HG03521 (cell line): ENCODE measurements around the gene LNX2.

Experiments
- ATAC-seq: cut with Tn5 transposase; IDR thresholded peaks from one replicate; pipeline ENCODE4 v1.9.1; 2021; ENCODE audit warnings: mild to moderate bottlenecking, moderate library complexity; ENCODE audit not compliant: unreplicated experiment

Gene LNX2

GRCh38 chr13:27516103-27516502 is 104.2 kb downstream of the LNX2 start:
- no peak for ATAC-seq

GRCh38 chr13:27510082-27510481 is 110.2 kb downstream of the LNX2 start:
- no peak for ATAC-seq

GRCh38 chr13:27508802-27509201 is 111.5 kb downstream of the LNX2 start:
- ATAC-seq = no peak

DNA sequence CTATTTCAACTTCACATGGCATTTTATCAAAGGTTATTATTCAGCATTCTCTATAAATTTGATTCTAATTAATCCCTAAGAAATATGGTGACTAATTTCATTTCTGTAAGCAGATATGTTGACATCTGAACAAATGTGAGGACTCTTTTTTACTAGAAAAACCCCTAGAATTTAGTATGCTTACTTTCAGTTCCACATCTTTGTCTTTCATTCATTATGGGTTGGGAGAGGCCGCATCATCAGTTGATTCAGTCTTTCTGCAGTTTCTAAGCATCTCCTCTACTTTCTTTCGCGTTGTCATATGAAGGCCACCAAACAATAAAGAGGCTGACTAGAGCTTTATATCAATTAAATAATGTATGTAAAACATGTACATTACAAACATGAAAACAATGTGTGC is 114.5 kb downstream of the LNX2 start:
- no peak for ATAC-seq

DNA sequence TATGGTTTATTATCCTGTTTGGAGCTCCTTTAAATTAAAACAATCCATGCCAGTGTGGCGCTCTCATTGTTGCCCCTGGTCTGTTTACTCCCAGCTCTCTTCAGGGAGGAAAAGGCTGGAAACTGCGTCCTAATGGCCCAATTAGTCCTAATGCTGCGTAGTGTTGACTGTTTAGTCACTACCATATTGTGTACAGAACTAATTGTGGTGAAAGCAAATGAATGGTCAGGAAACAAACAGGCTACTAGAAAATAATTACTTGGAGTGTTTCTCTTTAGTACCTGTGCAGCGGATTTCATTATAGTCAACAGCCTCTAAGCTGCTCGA is 115.5 kb downstream of the LNX2 start:
- ATAC-seq = no peak

GRCh38 chr13:27504128-27504867 is 116.0 kb downstream of the LNX2 start:
- ATAC-seq = no peak

DNA sequence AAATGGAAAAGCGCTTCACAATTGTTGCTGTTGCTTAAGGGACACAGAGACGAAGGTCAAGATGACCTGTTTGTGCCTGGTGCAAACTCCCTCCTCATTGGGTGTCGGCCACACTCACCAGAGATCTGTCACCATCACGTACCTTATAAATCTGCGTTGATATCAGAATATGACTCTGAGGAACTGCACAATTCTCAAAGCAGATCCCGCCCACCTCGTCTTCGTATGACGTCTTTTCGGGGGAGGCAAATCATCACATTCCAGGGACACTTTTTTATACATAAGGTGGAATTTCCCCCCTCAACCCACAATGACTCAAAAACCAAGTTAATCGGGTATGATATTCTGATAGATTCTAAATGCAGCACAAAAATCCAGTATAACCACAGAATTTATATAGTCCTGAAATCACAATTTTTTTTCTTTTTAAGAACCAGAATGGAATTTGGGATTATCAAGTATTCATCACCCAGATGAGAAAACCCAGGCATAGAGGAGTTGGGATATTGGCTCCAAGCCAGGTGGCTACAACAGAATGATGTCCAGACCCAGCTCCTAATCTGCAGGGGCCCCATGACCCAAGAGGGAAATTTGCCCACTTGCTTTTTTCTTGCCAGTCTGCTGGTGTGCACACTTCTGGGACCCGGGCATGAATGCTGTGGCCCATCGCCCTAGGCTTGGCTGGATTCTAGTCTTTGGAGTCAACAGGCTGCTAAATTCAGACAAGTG is 119.4 kb downstream of the LNX2 start:
- no peak for ATAC-seq

GRCh38 chr13:27497563-27498230 is 122.6 kb downstream of the LNX2 start:
- ATAC-seq = no peak

- no peak for ATAC-seq
These were observed 123.6 kb downstream of the LNX2 start for GRCh38 chr13:27496536-27497273.

DNA sequence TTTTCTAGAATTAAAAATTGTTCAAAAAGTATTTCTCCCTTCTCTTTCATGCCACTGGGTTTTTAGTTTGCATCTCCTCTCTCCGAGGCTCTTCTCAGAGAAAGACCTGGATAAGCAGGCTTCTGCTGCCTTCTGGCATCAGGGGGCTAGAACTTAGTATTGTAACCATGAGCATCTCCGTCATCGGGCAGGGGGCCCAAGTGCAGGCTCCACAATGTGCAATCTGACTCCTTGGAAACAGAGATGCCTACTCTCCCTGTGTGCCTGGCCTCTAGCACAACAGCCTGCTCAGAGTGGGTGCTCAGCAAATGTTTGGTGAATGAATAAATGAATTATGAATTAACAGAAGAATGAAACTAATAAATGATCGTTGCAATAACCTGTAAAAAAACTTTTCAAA is 124.3 kb downstream of the LNX2 start:
- ATAC-seq = no peak
